Urothelium cell line (cell line): ENCODE measurements around the gene FAM219A.
"Not testable (repeated sequence)": the region's sequence is repeated elsewhere in the genome, so short reads cannot be mapped to it uniquely, and the experiment has no call there.

Experiments used
- DNase-seq: peaks from one replicate; pipeline ENCODE4 v3.0.0; 2011; ENCODE audit warnings: low spot score, mixed read lengths
- FAIRE-seq: peaks from 2 replicates; lab custom pipeline; 2011; peaks lifted over from hg19 to GRCh38; lab: Jason Lieb, UNC

FAM219A gene

DNA sequence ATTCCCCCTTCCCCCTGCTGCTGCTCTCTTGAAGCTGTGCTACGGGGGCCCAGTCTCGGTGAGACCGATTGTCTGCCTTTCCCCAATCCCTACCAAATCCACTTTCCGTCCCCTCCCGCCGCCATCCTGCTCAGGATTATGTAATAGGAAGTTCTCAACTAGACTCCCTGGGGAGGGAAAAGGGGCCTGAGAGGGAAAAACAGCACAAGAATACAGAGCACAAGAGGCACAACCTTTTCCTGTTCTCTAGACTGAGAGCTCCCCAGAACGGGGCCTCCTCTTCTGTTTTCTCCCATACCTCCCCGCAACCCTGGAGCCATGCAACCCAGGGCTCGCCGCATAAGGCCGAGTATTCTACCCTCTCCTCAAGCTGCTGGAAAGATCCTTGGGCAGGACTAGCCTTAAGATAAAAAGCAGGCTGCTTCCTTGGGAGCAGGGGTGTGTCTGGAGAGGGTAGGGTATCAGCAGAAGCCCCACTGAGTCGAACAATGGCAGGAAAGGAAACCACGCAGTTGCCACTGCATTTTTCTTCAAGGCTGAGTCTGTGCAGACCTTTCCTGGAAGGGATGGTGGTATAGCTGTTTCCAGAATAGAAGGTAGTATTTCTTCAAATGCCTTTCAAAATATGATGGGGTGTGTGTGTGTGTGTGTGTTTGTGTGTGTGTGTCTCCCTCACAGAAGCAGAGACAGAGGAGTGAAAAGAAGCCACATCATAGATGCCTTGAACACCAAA is 94.6 kb downstream of the FAM219A start:
- FAIRE-seq (no peak), DNase-seq (no peak)

DNA sequence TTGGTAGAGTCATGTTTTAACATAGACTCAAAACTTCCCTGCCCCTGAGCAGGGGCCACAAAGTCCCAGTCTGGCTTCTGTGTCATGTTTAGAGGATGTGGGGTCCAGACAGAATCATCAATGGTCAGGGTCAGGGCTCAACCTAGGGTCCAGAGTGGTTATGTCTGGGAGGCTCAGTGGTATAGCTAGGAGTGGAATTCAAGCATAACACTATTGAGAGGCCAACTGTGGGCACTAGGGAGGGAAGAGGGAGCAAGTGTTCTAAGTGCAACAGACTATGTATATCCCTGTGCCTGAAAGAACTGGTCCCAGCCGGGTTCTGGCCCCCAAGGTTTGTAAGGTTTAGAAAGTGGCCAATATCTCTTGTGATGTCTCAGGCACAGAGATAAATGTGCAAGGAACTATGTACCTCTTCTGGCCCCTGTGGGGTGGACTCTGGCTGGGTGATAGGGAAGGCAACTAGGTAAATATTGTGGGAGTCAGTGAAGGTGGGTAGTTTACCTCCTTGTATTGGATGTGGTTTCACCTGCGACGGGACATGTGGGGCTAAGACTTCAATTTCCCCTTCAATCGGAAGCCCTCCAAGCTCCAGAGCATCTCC is 95.7 kb downstream of the FAM219A start:
- no peak for DNase-seq
- FAIRE-seq = no peak

DNA sequence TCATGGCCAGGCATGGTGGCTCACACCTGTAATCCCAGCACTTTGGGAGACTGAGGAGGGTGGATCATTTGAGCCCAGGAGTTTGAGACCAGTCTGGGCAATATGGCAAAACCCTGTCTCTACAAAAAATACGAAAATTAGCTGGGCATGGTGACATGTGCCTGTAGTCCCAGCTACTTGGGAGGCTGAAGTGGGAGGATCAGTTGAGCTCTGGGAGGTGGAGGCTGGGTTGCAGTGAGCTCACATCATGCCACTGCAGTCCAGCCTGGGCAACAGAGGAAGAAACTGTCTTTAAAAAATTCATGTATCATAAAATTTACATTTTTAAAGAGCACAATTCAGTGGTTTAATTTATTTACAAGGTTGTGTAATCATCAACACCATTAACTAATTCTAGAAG is 105.4 kb downstream of the FAM219A start:
- not testable (repeated sequence) for FAIRE-seq, DNase-seq

DNA sequence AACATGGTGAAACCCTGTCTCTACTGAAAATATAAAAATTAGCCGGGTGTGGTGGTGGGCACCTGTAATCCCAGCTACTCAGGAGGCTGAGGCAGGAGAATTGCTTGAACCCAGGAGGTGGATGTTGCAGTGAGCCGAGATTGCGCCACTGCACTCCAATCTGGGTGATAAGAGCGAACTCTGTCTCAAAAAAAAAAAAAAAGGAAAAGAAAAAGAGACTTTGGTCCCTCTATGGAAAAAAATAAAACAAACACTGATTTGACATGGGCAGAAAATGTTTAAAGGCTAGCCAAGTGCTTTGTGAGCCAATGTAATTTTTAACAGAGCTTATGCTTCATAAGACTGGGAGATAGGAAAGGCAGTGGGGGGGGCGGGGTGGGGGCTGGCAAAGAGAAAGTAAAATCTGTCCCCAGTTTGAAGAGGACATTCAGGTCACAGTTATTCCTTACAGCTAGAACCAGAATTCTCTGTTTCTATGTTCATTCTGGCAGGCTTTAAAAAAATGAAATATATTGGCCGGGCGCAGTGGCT is 106.2 kb downstream of the FAM219A start:
- FAIRE-seq = not testable (repeated sequence)

DNA sequence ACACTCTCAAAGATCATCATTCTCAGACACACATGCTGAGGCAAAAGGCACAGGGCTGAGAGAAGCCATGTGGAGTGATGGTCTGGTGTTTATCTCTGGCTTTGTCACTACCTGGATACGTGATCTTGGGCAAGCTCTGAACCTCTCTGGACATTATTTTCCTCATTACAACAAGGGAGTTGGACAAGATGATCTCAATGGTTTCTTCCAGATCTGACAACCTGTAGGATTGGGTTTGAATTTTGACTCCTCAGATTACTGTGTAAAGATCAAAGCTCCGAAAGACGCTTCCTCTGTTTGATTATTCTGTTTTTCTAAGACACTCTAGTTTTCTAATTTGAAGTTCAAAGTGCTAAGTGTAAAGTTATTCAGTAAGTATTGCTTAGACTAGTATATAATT is 109.0 kb downstream of the FAM219A start:
- no peak for FAIRE-seq
- DNase-seq = no peak

More for the DNA sequence above, 106.2 kb downstream of the FAM219A start:
- DNase-seq = not testable (repeated sequence)
